PFSK-1 (cell line): Measurements from ENCODE around the gene LDLR.

Experiments
- FOXP2 ChIP-seq: optimal IDR thresholded peaks from 2 replicates; pipeline ENCODE3; 2011; ENCODE audit warnings: borderline replicate concordance, control low read depth, inconsistent platforms; ENCODE audit not compliant: insufficient read depth; ENCODE audit errors: extremely low read length, extremely low read depth
- POLR2AphosphoS5 ChIP-seq: IDR thresholded peaks from 2 replicates; pipeline ENCODE4 v1.6.1; 2012; ENCODE audit warnings: low read depth, mild to moderate bottlenecking, control low read depth, low read length, moderate library complexity
- REST ChIP-seq, 2 experiments: IDR thresholded peaks; 2 replicates each; pipeline versions ENCODE4 v1.6.1 to v1.8.0; 2011 to 2012; ENCODE audit warnings: low read depth in 2 of 2, low read length in 2 of 2, control low read depth in 1 of 2, inconsistent platforms in 1 of 2, mild to moderate bottlenecking in 1 of 2, moderate library complexity in 1 of 2; ENCODE audit not compliant: insufficient read depth in 1 of 2
- SIN3A ChIP-seq: IDR thresholded peaks from 2 replicates; pipeline ENCODE4 v1.6.1; 2012; ENCODE audit warnings: mild to moderate bottlenecking, low read length, moderate library complexity, borderline replicate concordance; ENCODE audit not compliant: insufficient read depth
- TAF1 ChIP-seq: IDR thresholded peaks from 2 replicates; pipeline ENCODE4 v1.6.1; 2012; ENCODE audit warnings: low read length, control low read depth, borderline replicate concordance; ENCODE audit not compliant: insufficient read depth

LDLR gene

GRCh38 chr19:11105014-11105636 lies 15.9 kb downstream of the LDLR start:
- TF ChIP-seq REST (IDR thresholded peaks at IDR 0.05; ENCODE audit: insufficient read depth in 1 of 2, low read depth in 2 of 2, low read length in 2 of 2): no peak
- no peak for TF ChIP-seq POLR2AphosphoS5
- no peak for TF ChIP-seq SIN3A
- no peak for TF ChIP-seq FOXP2
- no peak for TF ChIP-seq TAF1

GRCh38 chr19:11106477-11106876 lies 17.2 kb downstream of the LDLR start:
- no peak for TF ChIP-seq FOXP2
- no peak for TF ChIP-seq SIN3A
- no peak for TF ChIP-seq REST (IDR thresholded peaks at IDR 0.05; ENCODE audit: insufficient read depth in 1 of 2, low read depth in 2 of 2, low read length in 2 of 2)
- no peak for TF ChIP-seq POLR2AphosphoS5
- no peak for TF ChIP-seq TAF1

- no peak for TF ChIP-seq FOXP2
These were observed 19.5 kb downstream of the LDLR start for GRCh38 chr19:11108746-11109145.

DNA sequence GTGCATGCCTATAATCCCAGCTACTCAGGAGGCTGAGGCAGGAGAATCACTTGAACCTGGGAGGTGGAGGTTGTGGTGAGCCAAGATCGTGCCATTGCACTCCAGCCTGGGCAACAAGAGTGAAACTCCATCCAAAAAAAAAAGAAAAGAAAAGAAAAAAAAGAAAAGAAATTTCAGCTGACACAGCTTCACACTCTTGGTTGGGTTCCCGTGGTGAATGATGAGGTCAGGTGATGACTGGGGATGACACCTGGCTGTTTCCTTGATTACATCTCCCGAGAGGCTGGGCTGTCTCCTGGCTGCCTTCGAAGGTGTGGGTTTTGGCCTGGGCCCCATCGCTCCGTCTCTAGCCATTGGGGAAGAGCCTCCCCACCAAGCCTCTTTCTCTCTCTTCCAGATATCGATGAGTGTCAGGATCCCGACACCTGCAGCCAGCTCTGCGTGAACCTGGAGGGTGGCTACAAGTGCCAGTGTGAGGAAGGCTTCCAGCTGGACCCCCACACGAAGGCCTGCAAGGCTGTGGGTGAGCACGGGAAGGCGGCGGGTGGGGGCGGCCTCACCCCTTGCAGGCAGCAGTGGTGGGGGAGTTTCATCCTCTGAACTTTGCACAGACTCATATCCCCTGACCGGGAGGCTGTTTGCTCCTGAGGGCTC lies 22.0 kb downstream of the LDLR start:
- TF ChIP-seq POLR2AphosphoS5 (no peak), FOXP2 (no peak), SIN3A (no peak), TAF1 (no peak), REST (IDR thresholded peaks at IDR 0.05; ENCODE audit: insufficient read depth in 1 of 2, low read depth in 2 of 2, low read length in 2 of 2) (no peak)

- TF ChIP-seq POLR2AphosphoS5: no peak
These were observed 22.5 kb downstream of the LDLR start for GRCh38 chr19:11111771-11112144.

DNA sequence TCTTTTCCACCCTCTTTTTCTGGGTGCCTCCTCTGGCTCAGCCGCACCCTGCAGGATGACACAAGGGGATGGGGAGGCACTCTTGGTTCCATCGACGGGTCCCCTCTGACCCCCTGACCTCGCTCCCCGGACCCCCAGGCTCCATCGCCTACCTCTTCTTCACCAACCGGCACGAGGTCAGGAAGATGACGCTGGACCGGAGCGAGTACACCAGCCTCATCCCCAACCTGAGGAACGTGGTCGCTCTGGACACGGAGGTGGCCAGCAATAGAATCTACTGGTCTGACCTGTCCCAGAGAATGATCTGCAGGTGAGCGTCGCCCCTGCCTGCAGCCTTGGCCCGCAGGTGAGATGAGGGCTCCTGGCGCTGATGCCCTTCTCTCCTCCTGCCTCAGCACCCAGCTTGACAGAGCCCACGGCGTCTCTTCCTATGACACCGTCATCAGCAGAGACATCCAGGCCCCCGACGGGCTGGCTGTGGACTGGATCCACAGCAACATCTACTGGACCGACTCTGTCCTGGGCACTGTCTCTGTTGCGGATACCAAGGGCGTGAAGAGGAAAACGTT lies 24.0 kb downstream of the LDLR start:
- no peak for TF ChIP-seq SIN3A
- TF ChIP-seq TAF1: no peak
- TF ChIP-seq REST (IDR thresholded peaks at IDR 0.05; ENCODE audit: insufficient read depth in 1 of 2, low read depth in 2 of 2, low read length in 2 of 2): no peak
- no peak for TF ChIP-seq POLR2AphosphoS5
- no peak for TF ChIP-seq FOXP2
